GM21360 (cell line): ENCODE results near the gene RGS9BP.
"Not testable (repeated sequence)": the region's sequence is repeated elsewhere in the genome, so short reads cannot be mapped to it uniquely, and the experiment has no call there.

Experiments used
- ATAC-seq: cut with Tn5 transposase; IDR thresholded peaks from one replicate; pipeline ENCODE4 v1.9.1; 2021; ENCODE audit warnings: mild to moderate bottlenecking, moderate library complexity; ENCODE audit not compliant: unreplicated experiment

The RGS9BP gene

GRCh38 chr19:32694851-32695250, 19.2 kb downstream of the RGS9BP start:
- not testable (repeated sequence) for ATAC-seq

- ATAC-seq: not testable (repeated sequence)
Measured at GRCh38 chr19:32695506-32695905, 19.9 kb downstream of the RGS9BP start.

- not testable (repeated sequence) for ATAC-seq
Measured at GRCh38 chr19:32696771-32697170, 21.1 kb downstream of the RGS9BP start.

GRCh38 chr19:32700129-32700528, 24.5 kb downstream of the RGS9BP start:
- ATAC-seq: not testable (repeated sequence)

- no peak for ATAC-seq
Measured at GRCh38 chr19:32702010-32702409, 26.4 kb downstream of the RGS9BP start.

- not testable (repeated sequence) for ATAC-seq
Measured at GRCh38 chr19:32704006-32704405, 28.4 kb downstream of the RGS9BP start.

GRCh38 chr19:32708457-32708856, 32.8 kb downstream of the RGS9BP start:
- ATAC-seq: no peak

GRCh38 chr19:32709032-32709431, 33.4 kb downstream of the RGS9BP start:
- ATAC-seq: no peak

GRCh38 chr19:32711747-32712146, 36.1 kb downstream of the RGS9BP start:
- no peak for ATAC-seq

- ATAC-seq: not testable (repeated sequence)
Measured at GRCh38 chr19:32716203-32716602, 40.6 kb downstream of the RGS9BP start.

- no peak for ATAC-seq
Measured at GRCh38 chr19:32717496-32717895, 41.8 kb downstream of the RGS9BP start.

- ATAC-seq: no peak
Measured at GRCh38 chr19:32718286-32718685, 42.6 kb downstream of the RGS9BP start.

- ATAC-seq: no peak
Measured at GRCh38 chr19:32719611-32720059, 44.0 kb downstream of the RGS9BP start, which contains the start of gene TDRD12. Gene TDRD12, plus strand, starts transcription at chr19:32719767. Its CDS starts 306 bp downstream, at chr19:32720073.

- ATAC-seq: no peak
Measured at GRCh38 chr19:32720216-32720935, 44.7 kb downstream of the RGS9BP start.

- ATAC-seq: no peak
Measured at GRCh38 chr19:32720936-32721250, 45.2 kb downstream of the RGS9BP start.
